Forelimb muscle (tissue), 1 donor: ENCODE measurements around the gene ADCY9. TPM values are rescaled to one million over a fixed set of nuclear protein-coding genes. Genes with fewer than 3 reads are reported as not detected.
A peak's percentile ranks its signal among the peaks of the same experiment; 100 is the strongest.
"Not testable (repeated sequence)": the region's sequence is repeated elsewhere in the genome, so short reads cannot be mapped to it uniquely, and the experiment has no call there.

ENCODE experiments used
- DNase-seq: peaks from one replicate; pipeline ENCODE4 v3.0.0-alpha.2; 2013; ENCODE audit warnings: low read depth
- polyA plus RNA-seq: library from polyadenylated mRNA; unstranded; fragments of 120-200 nt; gene quantifications from one replicate; pipeline ENCODE4 v1.2.1, GENCODE V29; 2013; ENCODE audit not compliant: insufficient read length

The ADCY9 gene
- 14.3 TPM for polyA plus RNA-seq

DNA sequence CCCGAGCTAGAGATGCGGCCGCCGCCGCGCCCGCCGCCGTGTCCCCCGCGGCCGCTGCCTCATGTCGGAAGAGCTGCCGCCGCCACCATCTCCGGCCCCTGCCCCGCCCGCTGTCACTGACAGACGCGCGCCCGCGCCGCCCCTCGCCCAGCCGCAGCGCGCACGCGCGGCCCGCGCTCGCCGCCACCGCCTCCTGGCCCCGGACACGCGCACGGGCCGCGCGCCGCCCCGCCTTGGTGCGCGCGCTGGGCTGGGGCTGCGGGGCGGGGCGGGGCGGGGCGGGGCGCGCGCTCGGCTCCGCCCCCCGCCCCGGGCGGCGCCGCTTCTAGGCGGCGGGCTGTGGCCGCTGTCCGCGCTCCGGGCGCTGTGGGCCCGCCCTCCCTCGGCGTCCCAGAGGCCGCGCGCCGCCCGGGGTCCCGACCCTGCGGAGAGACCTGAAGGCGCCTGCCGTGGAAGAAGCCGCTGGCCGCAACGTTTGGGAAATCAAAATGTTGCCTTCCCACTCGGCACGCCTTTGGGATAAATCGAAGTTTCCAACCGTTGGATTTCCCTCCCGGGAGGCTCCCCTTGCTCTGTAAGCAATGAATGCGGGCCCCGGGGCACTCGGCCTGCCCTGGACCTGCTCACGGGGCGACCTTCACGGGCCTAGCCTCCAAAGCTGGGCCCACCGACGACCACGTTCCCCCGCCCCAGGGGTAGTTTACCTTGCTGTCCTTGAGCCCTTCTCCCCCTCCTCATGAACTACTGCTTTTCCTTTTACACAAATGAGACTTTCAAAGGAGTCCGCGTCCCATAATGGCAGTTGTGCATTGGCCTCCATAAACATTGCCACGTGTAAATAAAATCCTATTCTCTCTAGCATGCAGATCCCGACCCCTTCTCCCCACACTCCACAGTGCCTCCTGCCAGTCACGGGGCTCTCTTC, at the start of gene ADCY9:
TSS of gene ADCY9 (minus strand) at position 118 of the 925 bp plus-strand sequence. CDS start 1,000 bp downstream, outside the sequence.
- DNase-seq, result peak; percentile 69

DNA sequence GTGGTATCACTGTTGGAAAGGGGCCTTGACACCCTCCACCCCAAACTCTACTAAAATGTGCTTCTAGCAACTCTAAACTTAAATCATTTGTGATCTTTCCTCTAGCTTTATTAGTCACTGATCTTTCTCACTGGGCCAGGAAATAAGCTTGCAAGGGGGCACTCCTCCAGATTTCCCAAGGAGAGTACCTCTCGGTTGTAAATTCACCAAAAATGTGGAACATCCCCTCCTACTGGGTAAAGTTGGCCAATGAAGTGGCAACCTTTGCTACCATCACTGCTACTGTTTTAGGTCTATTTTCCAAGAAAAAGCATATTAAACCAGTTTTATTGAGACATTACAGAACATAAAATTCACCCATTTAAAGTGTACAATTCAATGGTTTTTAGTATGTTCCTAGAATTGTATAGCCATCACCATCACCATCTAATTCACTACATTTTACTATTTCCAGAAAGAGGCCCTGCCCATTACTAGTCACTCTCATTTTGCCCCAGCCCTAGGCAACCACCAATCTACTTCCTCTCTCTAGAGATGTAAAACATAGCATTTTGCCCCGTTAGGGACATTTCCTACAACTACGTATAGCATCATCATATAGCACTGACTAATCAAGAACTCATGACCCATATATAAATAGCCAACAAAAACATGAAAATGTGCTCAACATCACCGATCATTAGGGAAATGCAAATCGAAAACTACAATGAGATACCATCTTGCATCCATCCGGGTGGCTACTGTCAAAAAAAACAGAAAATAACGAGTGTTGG, 44.6 kb upstream of the ADCY9 start:
- no peak for DNase-seq

DNA sequence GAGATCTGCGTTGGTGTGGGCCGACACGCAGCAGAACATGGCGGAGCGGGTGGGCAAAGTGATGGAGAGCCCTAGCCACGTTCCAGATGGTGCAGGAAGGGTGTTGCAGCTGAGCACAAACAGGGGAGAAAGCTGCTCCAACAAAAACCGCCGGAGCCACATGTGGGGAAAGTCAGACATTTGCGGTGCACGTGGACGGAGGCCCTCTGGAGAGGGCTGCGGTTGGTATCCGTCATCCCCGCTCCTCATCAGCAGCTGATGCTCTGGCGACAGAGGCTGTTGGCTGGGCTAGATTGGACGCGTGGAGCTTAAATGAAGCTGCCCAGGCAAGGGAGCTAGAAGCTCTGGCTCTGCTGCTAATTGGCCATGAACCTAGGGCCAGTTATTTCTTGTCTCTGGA, 43.5 kb upstream of the ADCY9 start:
- no peak for DNase-seq

DNA sequence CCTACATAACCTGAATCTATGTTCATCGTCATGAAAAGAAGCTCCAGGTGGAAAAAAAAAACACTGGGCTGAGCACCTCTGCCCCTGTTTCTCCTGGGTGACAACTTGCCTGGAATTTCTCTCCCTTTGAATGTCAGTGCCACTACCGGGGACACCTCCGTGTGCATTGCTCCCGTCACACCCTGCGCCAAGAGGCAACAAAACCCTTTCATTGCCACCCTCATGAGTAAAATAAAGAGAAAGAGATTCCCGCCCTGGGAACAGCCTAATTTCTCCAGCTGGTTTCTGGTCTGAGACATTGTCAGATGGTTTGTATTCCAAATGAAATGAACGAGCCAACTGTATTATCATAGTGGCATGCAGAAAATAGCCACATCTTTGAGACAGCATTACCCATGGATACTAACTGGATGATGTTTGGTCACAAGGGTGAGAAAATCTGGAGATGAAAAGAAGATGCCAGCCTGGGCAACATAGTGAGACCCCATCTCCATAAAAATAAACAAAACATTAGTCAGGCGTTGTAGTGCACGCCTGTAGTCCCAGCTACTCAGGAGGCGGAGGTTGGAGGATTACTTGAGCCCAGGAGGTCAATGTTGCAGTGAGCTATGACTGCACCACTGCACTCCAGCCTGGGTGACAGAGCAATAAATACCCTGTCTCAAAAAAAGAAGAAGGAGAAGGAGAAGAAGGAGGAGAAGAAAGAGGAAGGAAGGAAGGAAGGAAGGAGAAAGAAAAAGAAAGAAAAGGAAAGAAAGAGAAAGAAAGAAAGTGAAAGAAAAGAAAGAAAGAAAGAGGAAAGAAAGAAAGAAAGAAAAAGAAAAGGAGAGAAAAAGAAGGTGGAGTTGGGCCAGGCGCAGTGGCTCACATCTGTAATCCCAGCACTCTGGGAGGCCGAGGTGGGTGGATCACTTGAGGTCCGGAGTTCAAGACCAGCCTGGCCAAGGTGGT, 42.2 kb upstream of the ADCY9 start:
- DNase-seq, result no peak

DNA sequence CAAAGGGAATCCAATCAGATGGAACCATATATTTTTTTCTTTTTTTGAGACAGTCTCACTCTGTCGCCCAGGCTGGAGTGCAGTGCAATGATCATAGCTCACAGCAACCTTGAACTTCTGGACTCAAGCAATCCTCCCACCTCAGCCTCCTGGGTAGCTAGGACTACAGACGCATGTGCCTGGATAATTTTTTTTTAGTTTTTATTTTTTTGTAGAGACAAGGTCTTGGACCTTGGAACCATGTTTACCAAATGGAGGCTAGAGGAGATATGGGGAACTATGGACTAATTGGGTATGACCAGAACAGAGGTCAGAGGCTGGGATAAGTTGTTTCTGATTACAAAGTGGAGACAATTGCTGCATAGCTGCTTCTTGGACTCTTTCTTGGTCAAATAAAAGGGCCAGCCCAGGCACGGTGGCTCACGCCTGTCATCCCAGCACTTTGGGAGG, 41.2 kb upstream of the ADCY9 start:
- no peak for DNase-seq

DNA sequence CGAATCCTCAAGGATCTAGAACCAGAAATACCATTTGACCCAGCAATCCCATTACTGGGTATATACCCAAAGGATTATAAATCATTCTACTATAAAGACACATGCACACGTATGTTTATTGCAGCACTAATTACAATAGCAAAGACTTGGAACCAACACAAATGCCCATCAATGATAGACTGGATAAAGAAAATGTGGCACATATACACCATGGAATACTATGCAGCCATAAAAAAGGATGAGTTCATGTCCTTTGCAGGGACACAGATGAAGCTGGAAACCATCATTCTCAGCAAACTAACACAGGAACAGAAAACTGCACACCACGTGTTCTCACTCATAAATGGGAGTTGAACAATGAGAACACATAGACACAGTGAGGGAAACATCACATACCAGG, 40.3 kb upstream of the ADCY9 start:
- DNase-seq, result not testable (repeated sequence)

DNA sequence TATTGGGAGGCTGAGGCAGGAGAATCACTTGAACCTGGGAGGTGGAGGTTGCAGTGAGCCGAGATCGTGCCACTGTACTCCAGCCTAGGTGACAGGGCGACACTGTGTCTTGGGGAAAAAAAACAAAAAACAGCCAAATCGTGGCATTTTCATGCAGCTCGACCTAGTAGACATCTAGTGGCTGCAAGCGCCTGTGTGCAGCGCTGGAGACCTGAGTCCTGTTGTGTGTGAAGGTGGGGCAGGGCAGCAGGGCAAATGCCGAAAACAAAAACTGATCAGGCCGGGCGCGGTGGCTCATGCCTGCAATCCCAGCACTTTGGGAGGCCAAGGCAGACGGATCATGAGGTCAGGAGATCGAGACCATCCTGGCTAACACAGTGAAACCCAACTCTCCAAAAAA, 37.1 kb upstream of the ADCY9 start:
- DNase-seq, result not testable (repeated sequence)

DNA sequence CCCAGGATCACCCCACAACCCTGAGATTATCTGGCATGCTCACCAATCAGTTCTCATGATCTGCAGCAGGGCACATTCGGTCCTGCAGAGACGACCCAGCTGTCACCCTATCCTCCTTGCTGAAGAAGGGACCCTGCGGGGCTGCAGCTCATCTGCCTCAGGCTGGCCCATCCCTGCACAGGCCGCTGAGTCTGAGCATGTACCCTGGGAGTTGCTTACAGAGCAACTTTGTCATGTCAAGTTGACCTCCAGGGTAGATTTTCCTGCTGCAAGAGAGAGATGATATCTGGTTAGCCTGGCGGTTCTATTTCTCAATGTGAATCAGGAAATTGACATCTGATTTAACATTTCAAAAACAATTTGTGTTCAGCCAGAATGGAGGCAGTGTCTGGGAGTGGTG, 36.0 kb upstream of the ADCY9 start:
- no peak for DNase-seq

DNA sequence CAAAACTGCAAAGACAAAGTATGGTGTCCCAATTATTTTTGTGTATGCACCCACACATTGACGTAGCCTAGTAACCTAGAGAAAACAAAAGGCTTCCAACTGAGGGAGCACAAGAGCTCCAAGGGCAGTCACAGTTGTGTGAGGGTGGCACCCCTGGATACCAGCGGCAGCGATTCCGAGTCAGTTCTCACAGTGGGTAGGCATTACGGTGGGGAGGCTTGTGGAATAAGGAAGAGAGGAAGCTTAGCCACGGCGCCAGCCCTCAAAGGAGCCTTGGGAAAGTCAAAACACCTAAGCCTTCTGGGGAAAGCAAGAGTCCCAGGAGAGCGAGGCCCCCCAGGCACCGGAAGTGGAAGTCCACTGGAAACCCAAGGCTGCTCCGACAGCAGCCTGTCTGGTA, 31.0 kb upstream of the ADCY9 start:
- no peak for DNase-seq

DNA sequence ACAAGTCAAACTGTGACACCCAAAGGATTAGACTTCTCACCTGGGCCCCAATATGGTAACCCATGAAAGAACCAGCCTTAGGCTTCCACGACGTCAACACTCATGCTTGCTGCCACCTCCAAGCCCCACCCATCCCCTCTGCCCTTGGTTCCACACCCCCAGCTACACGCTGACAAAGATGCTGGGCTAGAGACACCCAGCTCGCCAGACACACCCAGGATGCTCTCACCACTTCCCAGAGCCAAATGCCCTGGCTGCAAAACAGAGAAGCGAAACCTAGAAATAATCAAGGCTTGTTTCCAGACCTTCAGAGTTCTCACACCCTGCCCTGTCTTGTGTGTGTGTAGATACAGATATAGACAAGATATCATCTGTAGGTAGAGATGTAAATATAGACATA, 26.0 kb upstream of the ADCY9 start:
- no peak for DNase-seq

DNA sequence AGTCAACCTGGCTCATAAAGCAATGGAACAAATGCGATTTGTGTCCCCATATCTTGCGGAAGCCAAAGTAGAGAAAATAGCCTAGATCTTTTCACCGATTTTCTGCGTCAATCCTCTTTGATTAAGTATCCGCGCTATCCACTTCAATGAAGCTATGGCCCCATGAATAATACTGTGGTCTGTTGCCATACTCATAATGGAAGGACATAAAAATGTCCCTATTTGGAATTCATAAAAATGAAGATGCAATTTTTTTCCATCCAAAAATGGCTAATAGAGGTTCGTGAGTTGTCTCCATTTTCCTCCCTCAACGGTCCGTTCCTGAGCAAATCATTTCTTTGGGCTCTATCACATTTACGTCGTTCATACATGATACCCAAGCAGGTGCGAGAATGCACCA, 25.4 kb upstream of the ADCY9 start:
- no peak for DNase-seq

DNA sequence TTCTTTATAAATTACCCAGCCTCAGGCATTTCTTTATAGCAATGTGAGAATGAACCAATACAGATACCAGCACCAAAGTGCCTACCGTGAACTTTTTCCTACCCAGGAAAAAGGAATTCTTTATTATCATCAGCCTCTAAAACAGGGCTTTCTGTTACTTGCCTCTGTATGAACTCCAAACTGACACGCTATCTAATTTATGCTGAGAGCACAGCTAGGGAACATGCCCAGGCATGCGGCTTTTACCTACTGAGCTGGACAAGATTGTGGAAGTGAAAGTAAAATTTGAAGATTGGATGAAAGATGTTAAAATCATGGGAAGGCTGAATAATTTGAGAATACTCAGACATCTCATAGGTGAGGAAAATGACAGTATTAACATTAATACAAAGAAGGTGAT, 24.4 kb upstream of the ADCY9 start:
- no peak for DNase-seq

DNA sequence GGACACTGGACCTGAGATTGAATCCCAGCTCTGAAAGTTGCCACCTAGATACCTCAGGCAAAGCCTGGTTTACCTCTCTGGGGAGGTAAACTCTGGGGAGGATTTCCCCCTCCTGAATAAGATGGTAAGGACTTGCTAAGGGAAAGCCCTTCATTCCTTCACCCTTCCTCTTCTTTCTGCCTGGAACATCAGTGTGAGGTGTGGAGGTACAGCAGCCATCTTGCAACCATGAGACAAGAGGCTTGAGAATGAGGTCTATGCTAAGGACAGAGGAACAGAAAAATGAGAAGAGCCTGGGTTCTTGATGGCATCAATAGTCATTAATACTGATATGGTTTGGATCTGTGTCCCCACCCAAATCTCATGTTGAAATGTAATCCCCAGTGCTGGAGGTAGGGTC, 23.7 kb upstream of the ADCY9 start:
- DNase-seq, result no peak

DNA sequence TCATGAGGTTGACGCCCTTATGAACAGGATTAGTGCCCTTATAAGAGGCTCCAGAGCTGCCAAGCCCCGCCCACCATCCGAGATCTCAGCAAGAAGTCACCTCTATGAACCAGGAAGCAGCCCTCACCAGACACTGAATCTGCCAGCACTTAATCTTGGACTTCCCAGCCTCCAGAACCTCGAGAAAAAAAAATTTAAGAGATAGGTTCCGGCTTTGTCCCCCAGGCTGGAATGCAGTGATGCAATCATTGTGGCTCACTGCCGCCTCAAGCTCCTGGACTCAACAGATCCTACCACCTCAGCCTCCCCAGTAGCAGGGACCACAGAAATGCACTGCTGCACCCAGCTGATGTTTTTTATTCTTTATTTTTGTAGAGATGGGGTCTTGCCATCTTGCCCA, 22.5 kb upstream of the ADCY9 start:
- no peak for DNase-seq

DNA sequence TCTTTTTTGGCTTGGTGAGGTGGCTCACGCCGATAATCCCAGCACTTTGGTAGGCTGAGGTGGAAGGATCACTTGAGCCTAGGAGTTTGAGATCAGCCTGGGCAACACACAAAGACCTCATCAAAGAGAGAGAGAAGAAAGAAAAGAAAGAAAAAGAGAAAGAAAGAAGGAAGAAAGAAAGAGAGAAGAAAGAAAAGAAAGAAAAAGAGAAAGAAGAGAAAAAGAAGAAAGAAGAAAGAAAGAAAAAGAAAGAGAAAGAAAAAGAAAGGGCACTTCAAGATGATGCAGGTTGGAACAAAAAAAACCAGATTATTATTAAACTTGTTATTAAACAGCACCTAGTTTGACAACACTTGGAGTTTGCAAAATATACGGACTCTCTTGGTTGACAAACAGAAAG, 21.2 kb upstream of the ADCY9 start:
- no peak for DNase-seq

DNA sequence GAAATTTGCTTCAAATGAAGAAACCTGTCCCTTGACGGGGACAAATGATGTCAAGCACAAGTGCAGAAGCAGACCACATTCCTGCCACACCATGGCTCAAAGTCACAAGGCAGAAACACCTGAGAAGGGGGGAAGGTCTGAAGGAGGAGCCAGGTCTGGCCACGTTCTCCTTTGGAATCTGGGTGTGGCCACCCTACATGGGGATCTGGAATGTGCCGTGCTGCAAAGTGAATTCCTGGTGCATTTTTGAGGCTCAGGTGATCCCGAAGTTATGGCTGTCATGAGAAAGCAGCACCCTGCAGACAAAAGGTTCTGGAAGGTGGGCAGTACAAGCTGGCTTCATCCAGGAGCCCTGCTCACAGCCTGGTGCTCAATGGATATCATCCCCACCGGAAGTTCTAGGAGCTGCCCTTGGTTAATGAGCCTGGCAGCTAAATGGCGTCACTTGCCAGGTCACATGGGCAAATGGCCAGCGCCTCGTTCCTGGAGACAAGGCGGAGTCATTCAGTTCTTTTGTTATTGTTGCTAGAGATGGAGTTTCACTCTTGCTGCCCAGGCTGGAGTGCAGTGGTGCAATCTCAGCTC, 20.1 kb upstream of the ADCY9 start:
- no peak for DNase-seq

DNA sequence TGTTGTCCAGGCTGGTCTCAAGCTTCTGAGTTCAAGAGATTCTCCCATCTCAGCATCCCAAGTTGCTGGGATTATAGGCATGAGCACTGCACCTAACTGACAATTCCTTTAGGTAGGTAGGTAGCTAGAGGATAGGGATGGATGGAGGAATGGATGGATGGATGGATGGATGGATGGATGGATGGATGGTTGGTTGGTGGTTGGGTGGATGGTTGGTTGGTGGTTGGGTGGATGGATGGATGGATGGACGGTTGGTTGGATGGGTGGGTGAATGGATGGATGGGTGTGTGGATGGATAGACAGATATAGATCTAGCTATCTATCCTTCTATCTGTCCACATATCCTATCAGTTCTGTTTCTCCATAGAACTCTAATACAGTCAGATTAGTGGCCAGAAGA, 19.3 kb upstream of the ADCY9 start:
- DNase-seq, result no peak

DNA sequence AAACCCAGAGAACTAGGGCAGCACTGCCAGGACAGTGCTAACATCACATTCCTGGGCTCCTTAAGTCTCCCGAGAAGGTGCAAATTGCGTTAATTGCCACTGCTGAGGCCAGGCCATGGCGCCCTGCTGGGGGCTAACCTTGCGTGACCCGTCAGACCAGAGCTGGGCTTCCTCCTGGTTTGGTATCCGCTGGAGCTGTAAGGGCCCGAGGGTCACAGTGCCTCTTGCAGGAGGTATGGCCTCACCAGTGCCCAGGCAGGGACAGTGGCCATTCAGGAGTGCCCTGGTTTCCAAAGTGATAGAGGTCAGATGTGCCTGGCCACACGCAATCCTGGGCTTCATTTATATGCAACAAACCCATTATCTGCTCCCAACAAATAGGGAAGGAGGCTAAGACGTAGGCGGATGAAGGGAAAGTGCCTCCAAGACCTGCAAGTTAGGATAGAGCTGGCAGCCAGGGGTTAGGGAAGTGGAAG, 17.7 kb upstream of the ADCY9 start:
- DNase-seq, result no peak

DNA sequence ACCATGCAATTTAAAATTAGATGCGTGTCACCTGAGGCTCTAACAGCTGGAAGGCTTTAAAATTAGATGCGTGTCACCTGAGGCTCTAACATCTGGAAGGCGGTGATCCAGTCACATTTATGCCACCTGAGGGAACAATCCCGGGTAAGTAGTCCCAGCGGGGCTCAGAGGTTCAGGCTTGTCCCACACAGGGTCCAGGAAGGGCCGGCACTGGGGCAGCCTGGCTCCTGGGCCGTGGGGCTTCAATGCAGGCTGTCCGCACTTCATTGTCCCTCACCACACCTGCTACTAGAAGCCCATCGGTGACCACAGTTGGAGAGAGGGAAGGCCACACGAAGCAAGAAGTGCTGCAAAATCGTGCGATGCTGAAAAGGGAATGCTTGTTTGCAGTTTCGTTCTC, 15.4 kb upstream of the ADCY9 start:
- no peak for DNase-seq

DNA sequence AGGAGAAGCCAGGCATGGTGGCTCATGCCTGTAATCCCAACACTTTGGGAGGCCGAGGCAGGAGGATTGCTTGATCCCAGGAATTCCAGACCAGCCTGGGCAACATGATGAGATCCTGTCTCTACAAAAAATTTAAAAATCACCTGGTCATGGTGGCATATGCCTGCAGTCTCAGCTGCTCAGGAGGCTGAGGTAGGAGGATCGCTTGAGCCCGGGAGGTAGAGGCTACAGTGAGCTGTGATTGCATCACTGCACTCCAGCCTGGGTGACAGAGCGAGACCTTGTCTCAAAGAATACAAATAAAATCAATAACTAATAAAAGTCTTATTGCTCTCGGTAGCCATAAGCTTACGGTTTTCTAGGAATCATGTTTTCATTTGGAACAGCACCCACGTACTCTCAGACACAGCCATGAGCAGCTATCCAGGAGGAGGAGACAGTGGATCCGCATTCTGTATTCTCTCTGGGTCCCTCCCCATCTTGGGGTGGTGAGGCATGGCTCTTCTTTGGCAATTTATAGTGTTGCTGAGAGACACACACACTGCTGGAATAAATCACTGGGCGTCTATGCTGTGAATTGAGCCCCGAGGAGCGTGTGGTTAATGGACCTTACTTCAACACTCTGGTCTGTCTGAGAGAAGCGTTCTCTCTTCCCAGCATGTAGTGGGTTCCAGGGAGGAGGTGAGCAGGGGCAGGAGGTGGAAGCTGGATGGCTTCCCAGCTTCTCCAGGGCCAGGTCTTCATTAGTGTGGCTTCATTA, 8.5 kb upstream of the ADCY9 start:
- no peak for DNase-seq
